ENCODE data around the gene CTNS. TPM values are rescaled to one million over a fixed set of nuclear protein-coding genes. Genes with fewer than 3 reads are reported as not detected.
A peak's percentile ranks its signal among the peaks of the same experiment; 100 is the strongest.

CTNS gene
- total and polyA plus RNA-seq, 2 of the 13 experiments (the other 11 are each of a cell fraction or from before 2014, with no cell fraction given): 9.5 to 13.7 TPM

DNA sequence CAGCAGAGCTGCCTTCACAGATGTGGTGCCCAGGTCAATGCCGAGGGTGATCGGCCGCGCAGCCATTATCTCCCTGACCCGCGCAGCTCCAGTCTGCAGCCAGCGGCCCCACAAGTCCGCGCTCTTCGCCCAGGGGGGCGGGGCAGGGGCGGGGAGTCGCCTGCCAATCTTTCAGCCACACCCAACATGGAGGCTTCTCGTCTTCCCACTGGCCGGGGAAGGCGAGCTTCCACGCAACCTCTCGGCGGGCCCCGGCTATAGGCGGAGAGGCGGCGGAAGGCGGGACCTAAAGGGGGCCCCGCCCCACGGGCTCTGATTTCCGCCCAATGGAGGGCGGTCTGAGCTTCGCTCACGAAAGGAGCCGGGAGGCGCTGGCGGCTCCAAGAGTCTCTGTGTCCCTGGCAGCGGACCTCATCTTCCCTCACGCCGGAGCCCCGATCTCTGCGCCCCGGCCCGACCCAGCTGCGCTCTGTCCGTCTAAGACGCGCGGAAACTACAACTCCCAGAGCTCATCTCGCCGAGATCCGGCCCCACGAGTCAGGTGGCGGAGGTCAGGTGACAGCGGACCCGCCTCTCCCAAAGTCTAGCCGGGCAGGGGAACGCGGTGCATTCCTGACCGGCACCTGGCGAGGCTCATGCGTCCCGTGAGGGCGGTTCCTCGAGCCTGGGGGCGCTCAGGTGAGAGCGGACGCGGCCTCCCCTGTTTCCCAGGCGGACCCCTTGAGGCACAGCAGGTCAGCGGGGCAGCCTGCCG is at the start of gene CTNS, which contains the start of gene SHPK (continued):
- TF ChIP-seq ZNF260 (CRISPR knock-in tag; IDR thresholded peaks at IDR 0.05; ENCODE audit: borderline replicate concordance, low read depth) (no peak), IRF2 (CRISPR knock-in tag; IDR thresholded peaks at IDR 0.05) (0 out of 2 replicates have a peak, but pooled peaks have one; percentile 38), ZNF501 (CRISPR knock-in tag; IDR thresholded peaks at IDR 0.05) (peak; percentile 89), JDP2 (CRISPR knock-in tag; IDR thresholded peaks at IDR 0.05; ENCODE audit: borderline replicate concordance) (no peak), SAP130 (CRISPR knock-in tag; IDR thresholded peaks at IDR 0.05; ENCODE audit: low read depth) (peak; percentile 98), ZNF768 (CRISPR knock-in tag; IDR thresholded peaks at IDR 0.05) (peak; percentile 52; the same call in 1 of the 2 replicates), ZNF256 (CRISPR knock-in tag; conservative IDR thresholded peaks at IDR 0.05) (no peak), IKZF1 (IDR thresholded peaks at IDR 0.05) (no peak), ZNF343 (CRISPR knock-in tag; IDR thresholded peaks at IDR 0.05) (peak; percentile 42; the same call in 1 of the 2 replicates), MBD4 (IDR thresholded peaks at IDR 0.05; ENCODE audit: borderline replicate concordance, low read length) (no peak), HMG20A (CRISPR knock-in tag; IDR thresholded peaks at IDR 0.05; ENCODE audit: borderline replicate concordance) (0 out of 2 replicates have a peak, but pooled peaks have one; percentile 2), BCL6 (CRISPR knock-in tag; IDR thresholded peaks at IDR 0.05) (peak; percentile 33), ZNF674 (CRISPR knock-in tag; IDR thresholded peaks at IDR 0.05; ENCODE audit: low read depth) (no peak), KDM5B (CRISPR knock-in tag; IDR thresholded peaks at IDR 0.05; ENCODE audit: borderline replicate concordance) (peak; percentile 86; the same call in 1 of the 2 replicates)
- TF ChIP-seq, protein P1, sequence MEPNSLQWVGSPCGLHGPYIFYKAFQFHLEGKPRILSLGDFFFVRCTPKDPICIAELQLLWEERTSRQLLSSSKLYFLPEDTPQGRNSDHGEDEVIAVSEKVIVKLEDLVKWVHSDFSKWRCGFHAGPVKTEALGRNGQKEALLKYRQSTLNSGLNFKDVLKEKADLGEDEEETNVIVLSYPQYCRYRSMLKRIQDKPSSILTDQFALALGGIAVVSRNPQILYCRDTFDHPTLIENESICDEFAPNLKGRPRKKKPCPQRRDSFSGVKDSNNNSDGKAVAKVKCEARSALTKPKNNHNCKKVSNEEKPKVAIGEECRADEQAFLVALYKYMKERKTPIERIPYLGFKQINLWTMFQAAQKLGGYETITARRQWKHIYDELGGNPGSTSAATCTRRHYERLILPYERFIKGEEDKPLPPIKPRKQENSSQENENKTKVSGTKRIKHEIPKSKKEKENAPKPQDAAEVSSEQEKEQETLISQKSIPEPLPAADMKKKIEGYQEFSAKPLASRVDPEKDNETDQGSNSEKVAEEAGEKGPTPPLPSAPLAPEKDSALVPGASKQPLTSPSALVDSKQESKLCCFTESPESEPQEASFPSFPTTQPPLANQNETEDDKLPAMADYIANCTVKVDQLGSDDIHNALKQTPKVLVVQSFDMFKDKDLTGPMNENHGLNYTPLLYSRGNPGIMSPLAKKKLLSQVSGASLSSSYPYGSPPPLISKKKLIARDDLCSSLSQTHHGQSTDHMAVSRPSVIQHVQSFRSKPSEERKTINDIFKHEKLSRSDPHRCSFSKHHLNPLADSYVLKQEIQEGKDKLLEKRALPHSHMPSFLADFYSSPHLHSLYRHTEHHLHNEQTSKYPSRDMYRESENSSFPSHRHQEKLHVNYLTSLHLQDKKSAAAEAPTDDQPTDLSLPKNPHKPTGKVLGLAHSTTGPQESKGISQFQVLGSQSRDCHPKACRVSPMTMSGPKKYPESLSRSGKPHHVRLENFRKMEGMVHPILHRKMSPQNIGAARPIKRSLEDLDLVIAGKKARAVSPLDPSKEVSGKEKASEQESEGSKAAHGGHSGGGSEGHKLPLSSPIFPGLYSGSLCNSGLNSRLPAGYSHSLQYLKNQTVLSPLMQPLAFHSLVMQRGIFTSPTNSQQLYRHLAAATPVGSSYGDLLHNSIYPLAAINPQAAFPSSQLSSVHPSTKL (CRISPR knock-in tag; IDR thresholded peaks at IDR 0.05): 0 out of 2 replicates have a peak, but pooled peaks have one; percentile 10
- TF ChIP-seq, protein P2, sequence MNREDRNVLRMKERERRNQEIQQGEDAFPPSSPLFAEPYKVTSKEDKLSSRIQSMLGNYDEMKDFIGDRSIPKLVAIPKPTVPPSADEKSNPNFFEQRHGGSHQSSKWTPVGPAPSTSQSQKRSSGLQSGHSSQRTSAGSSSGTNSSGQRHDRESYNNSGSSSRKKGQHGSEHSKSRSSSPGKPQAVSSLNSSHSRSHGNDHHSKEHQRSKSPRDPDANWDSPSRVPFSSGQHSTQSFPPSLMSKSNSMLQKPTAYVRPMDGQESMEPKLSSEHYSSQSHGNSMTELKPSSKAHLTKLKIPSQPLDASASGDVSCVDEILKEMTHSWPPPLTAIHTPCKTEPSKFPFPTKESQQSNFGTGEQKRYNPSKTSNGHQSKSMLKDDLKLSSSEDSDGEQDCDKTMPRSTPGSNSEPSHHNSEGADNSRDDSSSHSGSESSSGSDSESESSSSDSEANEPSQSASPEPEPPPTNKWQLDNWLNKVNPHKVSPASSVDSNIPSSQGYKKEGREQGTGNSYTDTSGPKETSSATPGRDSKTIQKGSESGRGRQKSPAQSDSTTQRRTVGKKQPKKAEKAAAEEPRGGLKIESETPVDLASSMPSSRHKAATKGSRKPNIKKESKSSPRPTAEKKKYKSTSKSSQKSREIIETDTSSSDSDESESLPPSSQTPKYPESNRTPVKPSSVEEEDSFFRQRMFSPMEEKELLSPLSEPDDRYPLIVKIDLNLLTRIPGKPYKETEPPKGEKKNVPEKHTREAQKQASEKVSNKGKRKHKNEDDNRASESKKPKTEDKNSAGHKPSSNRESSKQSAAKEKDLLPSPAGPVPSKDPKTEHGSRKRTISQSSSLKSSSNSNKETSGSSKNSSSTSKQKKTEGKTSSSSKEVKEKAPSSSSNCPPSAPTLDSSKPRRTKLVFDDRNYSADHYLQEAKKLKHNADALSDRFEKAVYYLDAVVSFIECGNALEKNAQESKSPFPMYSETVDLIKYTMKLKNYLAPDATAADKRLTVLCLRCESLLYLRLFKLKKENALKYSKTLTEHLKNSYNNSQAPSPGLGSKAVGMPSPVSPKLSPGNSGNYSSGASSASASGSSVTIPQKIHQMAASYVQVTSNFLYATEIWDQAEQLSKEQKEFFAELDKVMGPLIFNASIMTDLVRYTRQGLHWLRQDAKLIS (CRISPR knock-in tag; IDR thresholded peaks at IDR 0.05): no peak; the same call in 1 of the 2 replicates
- TF ChIP-seq, protein P3, sequence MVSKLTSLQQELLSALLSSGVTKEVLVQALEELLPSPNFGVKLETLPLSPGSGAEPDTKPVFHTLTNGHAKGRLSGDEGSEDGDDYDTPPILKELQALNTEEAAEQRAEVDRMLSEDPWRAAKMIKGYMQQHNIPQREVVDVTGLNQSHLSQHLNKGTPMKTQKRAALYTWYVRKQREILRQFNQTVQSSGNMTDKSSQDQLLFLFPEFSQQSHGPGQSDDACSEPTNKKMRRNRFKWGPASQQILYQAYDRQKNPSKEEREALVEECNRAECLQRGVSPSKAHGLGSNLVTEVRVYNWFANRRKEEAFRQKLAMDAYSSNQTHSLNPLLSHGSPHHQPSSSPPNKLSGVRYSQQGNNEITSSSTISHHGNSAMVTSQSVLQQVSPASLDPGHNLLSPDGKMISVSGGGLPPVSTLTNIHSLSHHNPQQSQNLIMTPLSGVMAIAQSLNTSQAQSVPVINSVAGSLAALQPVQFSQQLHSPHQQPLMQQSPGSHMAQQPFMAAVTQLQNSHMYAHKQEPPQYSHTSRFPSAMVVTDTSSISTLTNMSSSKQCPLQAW (CRISPR knock-in tag; IDR thresholded peaks at IDR 0.05): peak; percentile 94
- TF ChIP-seq, protein P4, sequence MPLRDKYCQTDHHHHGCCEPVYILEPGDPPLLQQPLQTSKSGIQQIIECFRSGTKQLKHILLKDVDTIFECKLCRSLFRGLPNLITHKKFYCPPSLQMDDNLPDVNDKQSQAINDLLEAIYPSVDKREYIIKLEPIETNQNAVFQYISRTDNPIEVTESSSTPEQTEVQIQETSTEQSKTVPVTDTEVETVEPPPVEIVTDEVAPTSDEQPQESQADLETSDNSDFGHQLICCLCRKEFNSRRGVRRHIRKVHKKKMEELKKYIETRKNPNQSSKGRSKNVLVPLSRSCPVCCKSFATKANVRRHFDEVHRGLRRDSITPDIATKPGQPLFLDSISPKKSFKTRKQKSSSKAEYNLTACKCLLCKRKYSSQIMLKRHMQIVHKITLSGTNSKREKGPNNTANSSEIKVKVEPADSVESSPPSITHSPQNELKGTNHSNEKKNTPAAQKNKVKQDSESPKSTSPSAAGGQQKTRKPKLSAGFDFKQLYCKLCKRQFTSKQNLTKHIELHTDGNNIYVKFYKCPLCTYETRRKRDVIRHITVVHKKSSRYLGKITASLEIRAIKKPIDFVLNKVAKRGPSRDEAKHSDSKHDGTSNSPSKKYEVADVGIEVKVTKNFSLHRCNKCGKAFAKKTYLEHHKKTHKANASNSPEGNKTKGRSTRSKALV (CRISPR knock-in tag; IDR thresholded peaks at IDR 0.05): no peak; the same call in 1 of the 2 replicates

Data from HepG2 (cell line).